Mammary microvascular endothelial cell (primary cell): Measurements from ENCODE around the gene TXNDC15. TPM values are rescaled to one million over a fixed set of nuclear protein-coding genes. Genes with fewer than 3 reads are reported as not detected.

Experiments
- total RNA-seq: library from RNA; depleted of rRNA; stranded (reverse); fragments of >200 nt; gene quantifications from 2 replicates; pipeline ENCODE4 v1.2.3, GENCODE V29; 2015

TXNDC15 gene, protein sequence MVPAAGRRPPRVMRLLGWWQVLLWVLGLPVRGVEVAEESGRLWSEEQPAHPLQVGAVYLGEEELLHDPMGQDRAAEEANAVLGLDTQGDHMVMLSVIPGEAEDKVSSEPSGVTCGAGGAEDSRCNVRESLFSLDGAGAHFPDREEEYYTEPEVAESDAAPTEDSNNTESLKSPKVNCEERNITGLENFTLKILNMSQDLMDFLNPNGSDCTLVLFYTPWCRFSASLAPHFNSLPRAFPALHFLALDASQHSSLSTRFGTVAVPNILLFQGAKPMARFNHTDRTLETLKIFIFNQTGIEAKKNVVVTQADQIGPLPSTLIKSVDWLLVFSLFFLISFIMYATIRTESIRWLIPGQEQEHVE
- 64.4 and 70.9 TPM in 2 replicates for total RNA-seq

DNA sequence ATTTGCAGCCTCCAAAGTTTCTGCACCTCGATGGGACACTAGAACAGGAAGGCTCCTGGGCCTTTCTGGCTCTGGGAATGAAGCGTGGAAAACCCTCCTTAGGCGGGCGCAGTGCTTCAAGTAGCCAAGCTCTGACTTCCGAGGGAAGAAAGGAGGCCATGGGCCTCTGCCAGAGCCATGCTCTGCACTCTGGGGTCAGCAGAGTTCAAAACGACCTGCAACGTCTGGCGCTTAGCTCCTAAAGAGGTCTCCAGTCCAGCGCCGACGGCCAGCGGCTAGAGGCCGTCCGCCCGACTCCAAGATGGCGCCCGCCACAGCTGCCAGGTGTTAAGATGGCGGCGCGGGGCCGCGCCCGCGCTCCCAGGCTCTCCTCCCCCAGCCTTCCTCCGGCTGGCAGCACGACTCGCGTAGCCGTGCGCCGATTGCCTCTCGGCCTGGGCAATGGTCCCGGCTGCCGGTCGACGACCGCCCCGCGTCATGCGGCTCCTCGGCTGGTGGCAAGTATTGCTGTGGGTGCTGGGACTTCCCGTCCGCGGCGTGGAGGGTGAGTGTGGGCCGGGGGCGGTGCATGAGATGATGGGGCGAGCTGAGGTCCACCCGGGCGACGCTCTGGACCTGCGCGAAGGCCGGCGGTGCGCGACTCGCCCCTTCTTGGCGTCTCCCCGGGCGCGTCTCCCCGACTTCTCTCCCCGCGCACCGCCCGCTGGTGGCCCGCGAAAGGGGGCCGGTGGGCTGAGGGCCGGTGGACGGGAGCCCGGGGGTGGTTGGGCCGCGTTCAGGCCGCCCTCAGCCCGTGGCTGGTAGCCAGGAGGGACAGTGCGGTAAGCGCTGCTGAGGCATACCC is at the start of gene TXNDC15:
TXNDC15 (plus strand) TSS at position 385 of the 844 bp plus-strand sequence; CDS start at position 442, 57 bp downstream.

DNA sequence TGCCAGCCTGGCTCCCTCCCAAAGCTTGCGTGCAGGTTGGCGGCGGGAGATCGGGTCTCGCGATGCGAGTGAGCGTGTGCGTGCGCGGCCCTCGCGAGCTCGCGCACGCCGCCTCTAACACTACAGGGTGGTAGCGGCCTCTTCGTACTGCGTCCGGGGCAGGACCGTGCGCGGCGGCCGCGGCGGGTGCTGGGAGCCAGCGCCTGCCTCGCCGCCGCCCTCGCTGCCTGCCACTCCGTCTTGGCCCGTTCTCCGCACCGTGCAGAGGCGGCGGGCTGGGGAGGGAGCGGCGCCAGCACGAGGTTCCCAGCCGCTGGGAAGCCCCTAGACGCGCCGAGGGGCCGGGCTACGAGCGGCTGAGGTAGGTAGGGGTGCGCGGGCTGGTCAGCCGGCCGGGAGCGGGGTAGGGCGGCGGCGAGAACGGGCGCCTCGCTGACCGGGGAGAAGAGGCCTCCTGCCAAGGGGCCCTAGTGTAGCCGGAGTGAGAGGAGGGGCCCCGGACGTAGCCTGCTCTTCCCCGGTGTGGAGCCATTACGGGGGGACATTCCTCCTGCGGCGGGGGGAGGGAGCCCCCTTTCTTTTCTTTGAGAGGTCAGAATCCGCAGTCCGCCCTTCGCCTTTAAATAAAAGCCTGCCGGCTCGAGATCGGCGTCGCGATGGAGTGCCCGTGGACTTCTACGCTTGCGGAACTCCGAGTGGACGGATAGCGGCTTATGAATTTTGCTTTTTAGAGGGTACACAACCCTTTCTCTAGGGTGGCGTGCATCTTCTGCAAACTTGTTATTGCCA is 28.1 kb upstream of the TXNDC15 start, which contains the start of gene C5orf24:
C5orf24 (plus strand) TSS at position 117 of the 789 bp plus-strand sequence. CDS start 8,933 bp downstream, outside the sequence.

DNA sequence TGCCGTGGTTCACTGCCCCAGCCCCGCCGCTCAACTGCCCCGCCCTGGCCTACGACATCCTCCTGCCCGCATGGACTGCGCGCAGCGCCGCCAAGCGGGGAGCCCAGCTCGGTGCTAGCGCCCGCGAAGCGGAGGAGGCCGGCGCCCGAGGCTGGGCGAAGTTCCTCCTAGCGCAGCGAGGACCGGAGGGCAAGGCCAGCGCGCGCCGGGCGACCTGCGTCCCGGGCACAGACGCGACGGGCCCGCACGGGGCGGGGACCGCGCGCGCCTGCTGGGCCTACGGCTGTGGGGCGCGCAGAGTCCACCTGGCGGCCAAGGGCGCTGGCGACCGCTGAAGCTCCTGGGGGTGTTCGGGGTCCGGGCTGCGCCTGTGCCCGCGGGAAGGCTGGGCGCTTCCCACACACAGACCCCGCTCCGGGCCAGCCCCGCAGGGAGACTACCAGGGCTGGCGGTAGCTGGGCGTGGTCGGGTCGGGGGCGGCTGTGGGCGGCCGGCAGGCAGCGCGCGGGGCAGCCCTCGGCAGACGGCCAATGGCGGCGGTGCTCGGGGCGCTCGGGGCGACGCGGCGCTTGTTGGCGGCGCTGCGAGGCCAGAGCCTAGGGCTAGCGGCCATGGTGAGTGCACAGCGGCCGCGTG is 30.6 kb downstream of the TXNDC15 start, which contains the start of gene PCBD2:
PCBD2 (plus strand) TSS at position 522 of the 636 bp plus-strand sequence; CDS start at position 531, 9 bp downstream.

Other genes with a start within 250 kb of the TXNDC15 start
- 29.3 and 35.1 TPM in 2 replicates for gene SAR1B, start 241.5 kb upstream of the TXNDC15 start, total RNA-seq
- gene SEC24A, start 225.6 kb upstream of the TXNDC15 start, total RNA-seq, result 15.7 and 15.9 TPM in 2 replicates
- gene CAMLG, start 135.8 kb upstream of the TXNDC15 start, total RNA-seq, result 18.3 and 21.9 TPM in 2 replicates
- 21.4 and 30.4 TPM in 2 replicates for gene DDX46, start 115.6 kb upstream of the TXNDC15 start, total RNA-seq
- gene C5orf24, start 28.4 kb upstream of the TXNDC15 start, total RNA-seq, result 33.4 and 35.9 TPM in 2 replicates
- gene PCBD2, start 30.8 kb downstream of the TXNDC15 start, total RNA-seq, result 4.3 and 5.0 TPM in 2 replicates
- gene CATSPER3, start 93.5 kb downstream of the TXNDC15 start, total RNA-seq, result 0.40 TPM in 1 of 2 replicates, not detected in the other
- gene PITX1, start 159.9 kb downstream of the TXNDC15 start, total RNA-seq, result not detected in 2 replicates